Endothelial cell of umbilical vein (primary cell): Measurements from ENCODE around the gene PAX2. TPM values are rescaled to one million over a fixed set of nuclear protein-coding genes. Genes with fewer than 3 reads are reported as not detected.

ENCODE experiments used
- BruUV-seq: library from RNA; stranded (reverse); fragments of 400-500 nt; replicated peaks from 2 replicates; lab custom pipeline; 2021; lab: Mats Ljungman, UMichigan
- CTCF ChIA-PET: fragments of 300-600, 350-600 bp; sonication (Branson Sonifier 250); formaldehyde crosslinking; loops from one replicate; lab custom pipeline; 2021; ENCODE audit warnings: antibody characterized with exemption, inconsistent platforms; lab: Charles Lee
- POLR2A ChIA-PET: fragments of 300-600, 350-600 bp; sonication (Branson Sonifier 250); formaldehyde crosslinking; loops from one replicate; lab custom pipeline; 2021; ENCODE audit warnings: antibody characterized with exemption, inconsistent platforms; lab: Charles Lee
- DNase-seq: peaks from one replicate; pipeline ENCODE4 v3.0.0-alpha.2; 2011; ENCODE audit warnings: low read depth, low spot score
- FAIRE-seq: peaks from 2 replicates; lab custom pipeline; 2011; peaks lifted over from hg19 to GRCh38; lab: Jason Lieb, UNC
- H2AFZ ChIP-seq: 2 replicates; pipeline ENCODE4 v1.6.0; 2012; ENCODE audit warnings: low read depth, low read length, control low read depth, inconsistent platforms
- H3K27ac ChIP-seq: 2 replicates; pipeline ENCODE4 v1.5.1; 2011; ENCODE audit warnings: low read depth, mild to moderate bottlenecking, control low read depth, low read length, moderate library complexity; ENCODE audit not compliant: insufficient read depth
- H3K27me3 ChIP-seq, 2 experiments: 2 replicates each; pipeline versions ENCODE4 v1.6.0 to v1.6.1; 2011; ENCODE audit warnings: low read length in 2 of 2, mixed read lengths in 1 of 2; ENCODE audit not compliant: control insufficient read depth in 2 of 2, insufficient read depth in 2 of 2
- H3K36me3 ChIP-seq, 2 experiments: 2 replicates in 1 of 2; 3 replicates in 1 of 2; pipeline ENCODE4 v1.5.1; 2011; ENCODE audit warnings: low read length in 2 of 2, mild to moderate bottlenecking in 1 of 2, moderate library complexity in 1 of 2; ENCODE audit not compliant: control insufficient read depth in 2 of 2, insufficient read depth in 2 of 2; ENCODE audit errors: extremely low read depth in 1 of 2
- H3K4me1 ChIP-seq: 3 replicates; pipeline ENCODE4 v1.5.1; 2011; ENCODE audit warnings: mild to moderate bottlenecking, low read length; ENCODE audit not compliant: control insufficient read depth, insufficient read depth; ENCODE audit errors: extremely low read depth
- H3K4me2 ChIP-seq: 2 replicates; pipeline ENCODE4 v1.6.1; 2011; ENCODE audit warnings: low read length, control low read depth, mixed read lengths; ENCODE audit not compliant: insufficient read depth
- H3K4me3 ChIP-seq, 3 experiments: fragments of 200-600 bp in 1 of 3; sonication (generic), shearing (Covaris generic) in 1 of 3; replicated peaks in 1 of 3; 2 replicates each; pipeline ENCODE4 v1.5.1; 2011 to 2016; ENCODE audit warnings: control low read depth in 3 of 3, low read length in 3 of 3, mild to moderate bottlenecking in 2 of 3, inconsistent platforms in 1 of 3, low read depth in 1 of 3, moderate library complexity in 1 of 3; ENCODE audit not compliant: insufficient read depth in 1 of 3
- H3K79me2 ChIP-seq: 2 replicates; pipeline ENCODE4 v1.6.0; 2012; ENCODE audit warnings: low read length, inconsistent platforms; ENCODE audit not compliant: control insufficient read depth, insufficient read depth
- H3K9ac ChIP-seq: replicated peaks from 2 replicates; pipeline ENCODE3; 2011; ENCODE audit warnings: low read length, control low read depth; ENCODE audit not compliant: insufficient read depth; ENCODE audit errors: extremely low read depth
- H3K9me1 ChIP-seq: replicated peaks from 3 replicates; pipeline ENCODE4 v1.6.0; 2011; ENCODE audit warnings: mild to moderate bottlenecking, low read length; ENCODE audit not compliant: control insufficient read depth, insufficient read depth; ENCODE audit errors: extremely low read depth
- H3K9me3 ChIP-seq: replicated peaks from 2 replicates; pipeline ENCODE4 v1.5.1; 2012; ENCODE audit warnings: low read length, inconsistent platforms; ENCODE audit not compliant: control insufficient read depth, insufficient read depth
- H4K20me1 ChIP-seq: replicated peaks from 2 replicates; pipeline ENCODE3; 2011; ENCODE audit warnings: mild to moderate bottlenecking, low read length; ENCODE audit not compliant: control insufficient read depth, insufficient read depth; ENCODE audit errors: extremely low read depth
- EZH2 ChIP-seq: IDR thresholded peaks from 2 replicates; pipeline ENCODE4 v1.6.1; 2012; ENCODE audit warnings: borderline replicate concordance, low read depth, mild to moderate bottlenecking, moderate library complexity, low read length, inconsistent platforms; ENCODE audit not compliant: severe bottlenecking
- FOS ChIP-seq: IDR thresholded peaks from 2 replicates; pipeline ENCODE4 v1.6.1; 2011; ENCODE audit warnings: mild to moderate bottlenecking, low read length, moderate library complexity, borderline replicate concordance; ENCODE audit not compliant: insufficient read depth
- GATA2 ChIP-seq: IDR thresholded peaks from 2 replicates; pipeline ENCODE4 v1.7.0; 2011; ENCODE audit warnings: low read depth, mild to moderate bottlenecking, moderate library complexity, mixed read lengths, low read length; ENCODE audit not compliant: insufficient read length, insufficient read depth
- JUN ChIP-seq: IDR thresholded peaks from 2 replicates; pipeline ENCODE4 v1.6.1; 2011; ENCODE audit warnings: borderline replicate concordance, low read depth; ENCODE audit not compliant: insufficient read length, insufficient read depth
- MYC ChIP-seq: IDR thresholded peaks from one replicate; pipeline ENCODE4 v1.6.1; 2011; ENCODE audit warnings: mild to moderate bottlenecking, low read depth, low read length
- POLR2A ChIP-seq: IDR thresholded peaks from 2 replicates; pipeline ENCODE4 v1.6.1; 2012; ENCODE audit warnings: low read depth, mild to moderate bottlenecking, control low read depth, low read length
- POLR2AphosphoS5 ChIP-seq: IDR thresholded peaks from 2 replicates; pipeline ENCODE4 v1.6.1; 2012; ENCODE audit warnings: low read depth, mild to moderate bottlenecking, control low read depth, low read length, moderate library complexity; ENCODE audit not compliant: insufficient read depth
- dilution Hi-C: fragments of 300-500 bp; cut with MboI; formaldehyde crosslinking; loops from one replicate; pipeline ENCODE4 v1.15.0; 2019; ENCODE audit warnings: low sequenced_read_pairs; ENCODE audit not compliant: extremely low pct_ligation_motif_present
- intact Hi-C: fragments of 100-400 bp; cut with micrococcal nuclease; formaldehyde crosslinking; loops from one replicate; pipeline ENCODE4 v1.10.0; 2022
- polyA plus RNA-seq, 4 experiments: library from polyadenylated mRNA; depleted of rRNA in 3 of 4; stranded (reverse) in 3 of 4; unstranded in 1 of 4; fragments of >200 nt; gene quantifications; 2 replicates each; pipeline versions ENCODE4 v1.2.1 to v1.2.3, GENCODE V29; 2011 to 2012; ENCODE audit warnings: missing spikeins in 1 of 4
- total RNA-seq: library from RNA; stranded (reverse); gene quantifications from 2 replicates; pipeline ENCODE4 v1.2.3, GENCODE V29; 2021
- TF ChIP-seq, protein P1 (sequence below): IDR thresholded peaks from 2 replicates; pipeline ENCODE4 v1.6.1; 2011; ENCODE audit not compliant: insufficient read depth, insufficient read length
- TF ChIP-seq, protein P2 (sequence below), 2 donors: IDR thresholded peaks; 1 replicate in 1 of 2; 2 replicates in 1 of 2; pipeline ENCODE4 v1.5.1; 2011; ENCODE audit warnings: low read length in 2 of 2, mild to moderate bottlenecking in 2 of 2, moderate library complexity in 2 of 2, control low read depth in 1 of 2, inconsistent platforms in 1 of 2, low read depth in 1 of 2; ENCODE audit not compliant: insufficient read depth in 1 of 2; ENCODE audit errors: extremely low read depth in 1 of 2

Gene PAX2
- total and polyA plus RNA-seq, 2 donors (not counting 3 experiments of a cell fraction or from before 2014, with no cell fraction given): not detected

DNA sequence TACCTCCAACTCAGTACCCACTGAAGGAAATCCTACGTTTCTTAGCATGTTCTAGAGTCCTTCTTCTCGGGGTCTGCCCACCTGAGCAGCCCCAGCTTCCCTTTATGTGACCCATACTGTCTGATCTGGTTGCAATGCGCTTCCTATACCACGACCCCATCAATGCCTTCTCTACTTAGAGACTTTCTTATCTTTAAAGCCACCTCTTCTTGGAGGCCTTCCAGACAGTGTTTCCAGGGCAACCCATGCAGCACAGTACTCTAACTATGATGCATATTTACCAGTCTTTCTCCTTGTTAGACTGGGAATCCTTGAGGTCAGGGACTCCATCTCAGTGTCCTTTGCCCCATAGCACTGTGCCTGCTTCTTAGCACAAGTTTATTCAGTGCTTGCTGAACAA, 112.9 kb downstream of the PAX2 start:
- H3K4me2 ChIP-seq: no peak overlapping the region
- CTCF ChIA-PET: no interaction called here
- no peak overlapping the region for H3K4me3 ChIP-seq
- dilution Hi-C loops (no loop called here), intact Hi-C loops (no loop called here)
- FAIRE-seq (no peak), DNase-seq (no peak)
- no peak overlapping the region for H2AFZ ChIP-seq
- H3K27ac ChIP-seq: no peak overlapping the region
- no peaks in the 10 kb centered on the region for H3K9me3 ChIP-seq
- no TSS peak for BruUV-seq
- H3K4me1 ChIP-seq: no peaks in the 10 kb centered on the region
- no peaks in the 10 kb centered on the region for H3K36me3 ChIP-seq
- no peak overlapping the region for H3K9ac ChIP-seq
- no peaks in the 10 kb centered on the region for H4K20me1 ChIP-seq
- POLR2A ChIA-PET: no interaction called here
- TF ChIP-seq, protein P1, sequence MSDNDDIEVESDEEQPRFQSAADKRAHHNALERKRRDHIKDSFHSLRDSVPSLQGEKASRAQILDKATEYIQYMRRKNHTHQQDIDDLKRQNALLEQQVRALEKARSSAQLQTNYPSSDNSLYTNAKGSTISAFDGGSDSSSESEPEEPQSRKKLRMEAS: no peak
- no peak for TF ChIP-seq EZH2
- no peak for TF ChIP-seq POLR2AphosphoS5
- H3K27me3 ChIP-seq: peaks cover 0 to 9% of the 10 kb centered on the region in 2 experiments
- no peaks in the 10 kb centered on the region for H3K9me1 ChIP-seq
- no peaks in the 10 kb centered on the region for H3K79me2 ChIP-seq

DNA sequence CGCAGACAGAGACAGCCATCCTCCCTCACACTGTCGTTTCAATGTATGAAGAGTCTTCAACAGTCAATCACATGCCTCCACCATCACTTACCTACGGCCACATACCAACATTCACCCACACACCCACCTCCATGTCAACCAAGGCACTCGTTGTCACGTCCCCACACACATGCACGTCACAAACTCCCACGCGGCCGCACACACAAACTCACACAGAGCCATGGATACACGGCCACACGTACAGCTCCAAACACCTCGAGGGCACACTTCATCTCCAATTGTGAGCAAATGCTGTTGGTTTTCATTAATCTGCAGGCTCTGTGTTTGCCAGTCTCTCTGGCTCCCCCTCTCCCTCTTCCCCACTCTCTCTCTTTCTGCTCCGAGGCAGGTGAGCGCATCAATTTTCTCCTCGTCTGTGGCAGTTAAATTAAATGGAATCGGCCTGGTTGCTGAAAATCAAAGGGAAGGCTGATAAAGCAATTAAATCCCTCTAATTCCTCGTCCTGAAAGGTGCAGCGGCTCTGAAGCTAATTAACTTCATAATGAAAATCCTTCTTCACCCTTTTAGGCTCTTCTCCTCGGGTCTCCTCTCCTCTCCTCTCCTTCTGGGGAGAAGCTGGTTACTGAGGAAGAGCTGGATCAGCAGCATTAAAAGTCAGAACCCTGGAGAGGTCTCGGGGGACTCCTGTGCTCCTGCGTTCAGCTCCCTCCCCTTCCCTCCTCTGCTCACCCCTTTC, 113.5 kb downstream of the PAX2 start:
- POLR2A ChIA-PET: no interaction called here
- intact Hi-C loops (no loop called here), dilution Hi-C loops (no loop called here)
- no peaks in the 10 kb centered on the region for H3K79me2 ChIP-seq
- no peaks in the 10 kb centered on the region for H4K20me1 ChIP-seq
- H3K9me3 ChIP-seq: no peaks in the 10 kb centered on the region
- H3K27ac ChIP-seq: no peak overlapping the region
- FAIRE-seq (no peak), DNase-seq (no peak)
- H3K27me3 ChIP-seq: peaks cover 0 to 9% of the 10 kb centered on the region in 2 experiments
- no peak overlapping the region for H3K9ac ChIP-seq
- no peaks in the 10 kb centered on the region for H3K36me3 ChIP-seq
- H3K4me2 ChIP-seq: no peak overlapping the region
- H3K9me1 ChIP-seq: no peaks in the 10 kb centered on the region
- no peaks in the 10 kb centered on the region for H3K4me1 ChIP-seq
- CTCF ChIA-PET: interaction anchor here (0.9 kb wide), 1 partner anchor 12 kb away, joined by 4 read pairs; no protein-coding TSS in a partner anchor
- no TSS peak for BruUV-seq
- TF ChIP-seq, protein P2, sequence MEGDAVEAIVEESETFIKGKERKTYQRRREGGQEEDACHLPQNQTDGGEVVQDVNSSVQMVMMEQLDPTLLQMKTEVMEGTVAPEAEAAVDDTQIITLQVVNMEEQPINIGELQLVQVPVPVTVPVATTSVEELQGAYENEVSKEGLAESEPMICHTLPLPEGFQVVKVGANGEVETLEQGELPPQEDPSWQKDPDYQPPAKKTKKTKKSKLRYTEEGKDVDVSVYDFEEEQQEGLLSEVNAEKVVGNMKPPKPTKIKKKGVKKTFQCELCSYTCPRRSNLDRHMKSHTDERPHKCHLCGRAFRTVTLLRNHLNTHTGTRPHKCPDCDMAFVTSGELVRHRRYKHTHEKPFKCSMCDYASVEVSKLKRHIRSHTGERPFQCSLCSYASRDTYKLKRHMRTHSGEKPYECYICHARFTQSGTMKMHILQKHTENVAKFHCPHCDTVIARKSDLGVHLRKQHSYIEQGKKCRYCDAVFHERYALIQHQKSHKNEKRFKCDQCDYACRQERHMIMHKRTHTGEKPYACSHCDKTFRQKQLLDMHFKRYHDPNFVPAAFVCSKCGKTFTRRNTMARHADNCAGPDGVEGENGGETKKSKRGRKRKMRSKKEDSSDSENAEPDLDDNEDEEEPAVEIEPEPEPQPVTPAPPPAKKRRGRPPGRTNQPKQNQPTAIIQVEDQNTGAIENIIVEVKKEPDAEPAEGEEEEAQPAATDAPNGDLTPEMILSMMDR (IDR thresholded peaks at IDR 0.05; ENCODE audit: extremely low read depth in 1 of 2, insufficient read depth in 1 of 2, low read depth in 1 of 2, low read length in 2 of 2): no peak
- TF ChIP-seq GATA2: no peak
- no peak for TF ChIP-seq EZH2
- TF ChIP-seq FOS: no peak
- TF ChIP-seq POLR2A: no peak
- TF ChIP-seq MYC: no peak
- TF ChIP-seq JUN: no peak
- TF ChIP-seq POLR2AphosphoS5: no peak
- TF ChIP-seq, protein P1: no peak
- no peak overlapping the region for H2AFZ ChIP-seq
- no peak overlapping the region for H3K4me3 ChIP-seq
